NOMO-1 treated with dmso at 0.1 percent for 144 hours (cell line): ENCODE results near the gene PLPP2.

Experiments
- DNase-seq: peaks from one replicate; lab custom pipeline; 2025; ENCODE audit not compliant: unreplicated experiment; lab: John Stamatoyannopoulos, UW

Gene PLPP2

GRCh38 chr19:315811-316210 lies 24.6 kb upstream of the PLPP2 start:
- DNase-seq: no peak

GRCh38 chr19:313988-314815 lies 23.0 kb upstream of the PLPP2 start:
- DNase-seq: no peak

GRCh38 chr19:313169-313987 lies 22.2 kb upstream of the PLPP2 start:
- DNase-seq: no peak

GRCh38 chr19:311813-312261 lies 20.6 kb upstream of the PLPP2 start:
- no peak for DNase-seq

GRCh38 chr19:310781-311496 lies 19.7 kb upstream of the PLPP2 start:
- DNase-seq: no peak

GRCh38 chr19:310141-310651 lies 19.0 kb upstream of the PLPP2 start:
- no peak for DNase-seq

GRCh38 chr19:309206-309565 lies 18.0 kb upstream of the PLPP2 start:
- no peak for DNase-seq

- no peak for DNase-seq
Observed at GRCh38 chr19:308471-309205, 17.4 kb upstream of the PLPP2 start.

GRCh38 chr19:307793-308420 lies 16.7 kb upstream of the PLPP2 start:
- DNase-seq: no peak

- no peak for DNase-seq
Observed at GRCh38 chr19:307111-307531, 15.9 kb upstream of the PLPP2 start.

GRCh38 chr19:306151-306900 lies 15.1 kb upstream of the PLPP2 start:
- no peak for DNase-seq

GRCh38 chr19:305240-306150 lies 14.3 kb upstream of the PLPP2 start:
- no peak for DNase-seq

GRCh38 chr19:296476-297225 lies 5.4 kb upstream of the PLPP2 start:
- DNase-seq: no peak

- no peak for DNase-seq
Observed at GRCh38 chr19:295687-296370, 4.6 kb upstream of the PLPP2 start.

GRCh38 chr19:294946-295686 lies 3.9 kb upstream of the PLPP2 start:
- no peak for DNase-seq

- no peak for DNase-seq
Observed at GRCh38 chr19:294341-294945, 3.2 kb upstream of the PLPP2 start.
